Keratinocyte (primary cell): ENCODE data around the gene ABR. TPM values are rescaled to one million over a fixed set of nuclear protein-coding genes. Genes with fewer than 3 reads are reported as not detected.

ENCODE experiments used
- DNase-seq: peaks from one replicate; pipeline ENCODE4 v3.0.0-alpha.2; 2011; ENCODE audit warnings: low read depth, missing footprints, low spot score
- FAIRE-seq: peaks from 2 replicates; lab custom pipeline; 2011; peaks lifted over from hg19 to GRCh38; lab: Jason Lieb, UNC
- H2AFZ ChIP-seq: 2 replicates; pipeline ENCODE4 v1.6.0; 2012; ENCODE audit warnings: low read length, control low read depth, inconsistent platforms; ENCODE audit not compliant: control insufficient read depth
- H3K27ac ChIP-seq: 2 replicates; pipeline ENCODE4 v1.5.1; 2011; ENCODE audit warnings: low read length; ENCODE audit not compliant: control insufficient read depth, insufficient read depth
- H3K27me3 ChIP-seq: 3 replicates; pipeline ENCODE4 v1.6.0; 2011; ENCODE audit warnings: low read length; ENCODE audit not compliant: control insufficient read depth, insufficient read depth; ENCODE audit errors: extremely low read depth
- H3K36me3 ChIP-seq, 2 experiments: 2 replicates in 1 of 2; 3 replicates in 1 of 2; pipeline ENCODE4 v1.5.1; 2011; ENCODE audit warnings: low read length in 2 of 2, mild to moderate bottlenecking in 1 of 2; ENCODE audit not compliant: control insufficient read depth in 2 of 2, insufficient read depth in 2 of 2; ENCODE audit errors: extremely low read depth in 1 of 2
- H3K4me1 ChIP-seq: 3 replicates; pipeline ENCODE4 v1.5.1; 2011; ENCODE audit warnings: low read length; ENCODE audit not compliant: control insufficient read depth, insufficient read depth; ENCODE audit errors: extremely low read depth
- H3K4me2 ChIP-seq: 3 replicates; pipeline ENCODE4 v1.6.0; 2011; ENCODE audit warnings: low read depth, low read length; ENCODE audit not compliant: control insufficient read depth, insufficient read depth; ENCODE audit errors: extremely low read depth
- H3K4me3 ChIP-seq, 3 experiments: fragments of 200-600 bp in 1 of 3; sonication (generic) in 1 of 3; 2 replicates in 2 of 3; 3 replicates in 1 of 3; pipeline ENCODE4 v1.5.1; 2011 to 2016; ENCODE audit warnings: low read length in 3 of 3, mild to moderate bottlenecking in 3 of 3, control low read depth in 2 of 3, inconsistent platforms in 1 of 3, low read depth in 1 of 3, mixed read lengths in 1 of 3, mixed run types in 1 of 3, moderate library complexity in 1 of 3; ENCODE audit not compliant: control insufficient read depth in 2 of 3, insufficient read depth in 2 of 3; ENCODE audit errors: extremely low read depth in 1 of 3
- H3K79me2 ChIP-seq: 2 replicates; pipeline ENCODE4 v1.6.0; 2012; ENCODE audit warnings: low read length; ENCODE audit not compliant: control insufficient read depth, insufficient read depth
- H3K9ac ChIP-seq: 3 replicates; pipeline ENCODE4 v1.6.0; 2011; ENCODE audit warnings: low read length; ENCODE audit not compliant: control insufficient read depth, insufficient read depth; ENCODE audit errors: extremely low read depth
- H3K9me1 ChIP-seq: 3 replicates; pipeline ENCODE4 v1.6.0; 2011; ENCODE audit warnings: low read length; ENCODE audit not compliant: control insufficient read depth, insufficient read depth; ENCODE audit errors: extremely low read depth
- H3K9me3 ChIP-seq: 2 replicates; pipeline ENCODE4 v1.5.1; 2012; ENCODE audit warnings: low read depth, low read length; ENCODE audit not compliant: control insufficient read depth
- H4K20me1 ChIP-seq: 3 replicates; pipeline ENCODE4 v1.6.0; 2011; ENCODE audit warnings: low read length; ENCODE audit not compliant: control insufficient read depth, insufficient read depth; ENCODE audit errors: extremely low read depth
- CTCF ChIP-seq, 3 experiments: IDR thresholded peaks in 1 of 3; conservative IDR thresholded peaks in 1 of 3; optimal IDR thresholded peaks in 1 of 3; 2 replicates in 2 of 3; 3 replicates in 1 of 3; pipeline versions ENCODE3 to v1.5.1; 2011; ENCODE audit warnings: low read length in 3 of 3, mild to moderate bottlenecking in 3 of 3, moderate library complexity in 2 of 3, control low read depth in 1 of 3, inconsistent platforms in 1 of 3; ENCODE audit not compliant: insufficient read depth in 2 of 3; ENCODE audit errors: extremely low read depth in 1 of 3
- EZH2 ChIP-seq: IDR thresholded peaks from one replicate; pipeline ENCODE4 v1.6.1; 2012; ENCODE audit warnings: inconsistent platforms, mild to moderate bottlenecking, low read length, moderate library complexity
- dilution Hi-C: fragments of 300-500 bp; cut with MboI; formaldehyde crosslinking; loops from one replicate; pipeline ENCODE4 v1.7.0; 2020; ENCODE audit warnings: low sequenced_read_pairs; ENCODE audit not compliant: extremely low pct_ligation_motif_present
- polyA plus RNA-seq, 5 experiments: library from polyadenylated mRNA; depleted of rRNA in 3 of 5; stranded (reverse) in 3 of 5; stranded (forward) in 1 of 5; unstranded in 1 of 5; fragments of >200 nt; gene quantifications; 1 replicate in 1 of 5; 2 replicates in 3 of 5; 3 replicates in 1 of 5; pipeline versions ENCODE4 v1.2.1 to v1.2.3, GENCODE V29; 2011 to 2012; ENCODE audit warnings: missing spikeins in 2 of 5, low read depth in 1 of 5, low replicate concordance in 1 of 5

ABR gene
- polyA plus RNA-seq, 1 donor (not counting 4 experiments of a cell fraction or from before 2014, with no cell fraction given): 17.3 TPM

- DNase-seq: no peak
- dilution Hi-C loops: loop anchor here (25.0 kb wide), 1 partner anchor 197 kb away; the partner anchor contains the start of genes GLOD4 and MRM3
Measured at GRCh38 chr17:983921-984320, 195.9 kb downstream of the ABR start.

GRCh38 chr17:981292-981658, 198.5 kb downstream of the ABR start:
- Histone ChIP-seq H3K27me3 (no peaks in the 10 kb centered on the region), H3K9me1 (no peaks in the 10 kb centered on the region), H3K36me3 (no peaks in the 10 kb centered on the region), H3K4me2 (peak overlapping the region; percentile 64), H3K9ac (no peak overlapping the region), H3K27ac (no peak overlapping the region), H4K20me1 (no peaks in the 10 kb centered on the region), H3K4me1 (peaks cover 22% of the 10 kb centered on the region), H2AFZ (no peak overlapping the region), H3K4me3 (no peak overlapping the region), H3K9me3 (no peaks in the 10 kb centered on the region), H3K79me2 (peaks cover 31% of the 10 kb centered on the region)
- dilution Hi-C loops: loop anchor here (25.0 kb wide), 1 partner anchor 194 kb away; the partner anchor contains the start of genes GLOD4 and MRM3
- FAIRE-seq (no peak), DNase-seq (no peak)
- TF ChIP-seq CTCF (optimal IDR thresholded peaks at IDR 0.05 in 1 of 3, IDR thresholded peaks at IDR 0.05 in 1 of 3, conservative IDR thresholded peaks at IDR 0.05 in 1 of 3; ENCODE audit: extremely low read depth in 1 of 3, insufficient read depth in 2 of 3, low read length in 3 of 3) (no peak), EZH2 (no peak)

More at GRCh38 chr17:983921-984320, 195.9 kb downstream of the ABR start:
- Histone ChIP-seq H3K9me1 (no peaks in the 10 kb centered on the region), H3K4me3 (no peak overlapping the region), H3K79me2 (peaks cover 5% of the 10 kb centered on the region), H2AFZ (no peak overlapping the region), H3K27me3 (no peaks in the 10 kb centered on the region), H3K27ac (no peak overlapping the region), H3K9me3 (no peaks in the 10 kb centered on the region), H3K36me3 (no peaks in the 10 kb centered on the region), H3K4me2 (no peak overlapping the region), H3K4me1 (peaks cover 9% of the 10 kb centered on the region), H4K20me1 (no peaks in the 10 kb centered on the region), H3K9ac (no peak overlapping the region)
- TF ChIP-seq CTCF (optimal IDR thresholded peaks at IDR 0.05 in 1 of 3, IDR thresholded peaks at IDR 0.05 in 1 of 3, conservative IDR thresholded peaks at IDR 0.05 in 1 of 3; ENCODE audit: extremely low read depth in 1 of 3, insufficient read depth in 2 of 3, low read length in 3 of 3) (no peak), EZH2 (no peak)
- no peak for FAIRE-seq
